ENCODE measurements around the gene PLXNB3.

Gene PLXNB3

GRCh38 chrX:153774576-153775292 lies 10.7 kb downstream of the PLXNB3 start:
- no peak for DNase-seq

GRCh38 chrX:153775293-153776119 lies 11.5 kb downstream of the PLXNB3 start:
- no peak for DNase-seq

GRCh38 chrX:153776120-153776599 lies 12.1 kb downstream of the PLXNB3 start:
- no peak for DNase-seq

- no peak for DNase-seq
These were observed 12.6 kb downstream of the PLXNB3 start for GRCh38 chrX:153776611-153777045.

GRCh38 chrX:153777261-153778090 lies 13.4 kb downstream of the PLXNB3 start:
- DNase-seq, result no peak

GRCh38 chrX:153778181-153778580 lies 14.1 kb downstream of the PLXNB3 start:
- no peak for DNase-seq

GRCh38 chrX:153778684-153779101 lies 14.6 kb downstream of the PLXNB3 start:
- no peak for DNase-seq

GRCh38 chrX:153779891-153780677 lies 16.0 kb downstream of the PLXNB3 start:
- no peak for DNase-seq

GRCh38 chrX:153780678-153781427 lies 16.8 kb downstream of the PLXNB3 start, which contains the start of gene SRPK3:
Gene SRPK3 (plus strand): TSS chrX:153781041. CDS start chrX:153781087, 46 bp downstream.
- DNase-seq, result no peak

- DNase-seq, result no peak
These were observed 17.5 kb downstream of the PLXNB3 start for GRCh38 chrX:153781428-153782047.

- no peak for DNase-seq
These were observed 18.3 kb downstream of the PLXNB3 start for GRCh38 chrX:153782313-153782712.

- no peak for DNase-seq
These were observed 18.8 kb downstream of the PLXNB3 start for GRCh38 chrX:153782871-153783270.

- no peak for DNase-seq
These were observed 19.4 kb downstream of the PLXNB3 start for GRCh38 chrX:153783378-153784013.

- DNase-seq, result no peak
These were observed 20.4 kb downstream of the PLXNB3 start for GRCh38 chrX:153784325-153784967.

- DNase-seq, result no peak
These were observed 22.6 kb downstream of the PLXNB3 start for GRCh38 chrX:153786669-153787068.

GRCh38 chrX:153789654-153790053 lies 25.6 kb downstream of the PLXNB3 start:
- DNase-seq, result no peak

- DNase-seq, result no peak
These were observed 27.2 kb downstream of the PLXNB3 start for GRCh38 chrX:153791104-153791852.

GRCh38 chrX:153792368-153792767 lies 28.3 kb downstream of the PLXNB3 start:
- no peak for DNase-seq

GRCh38 chrX:153793291-153793690 lies 29.2 kb downstream of the PLXNB3 start:
- DNase-seq, result no peak
